NCI-H2107 treated with DMSO at 0.1 percent for 48 hours (cell line): ENCODE results near the gene PLCB1.

ENCODE experiments used
- DNase-seq: peaks from one replicate; lab custom pipeline; 2025; ENCODE audit not compliant: unreplicated experiment; lab: John Stamatoyannopoulos, UW

The PLCB1 gene

GRCh38 chr20:8296536-8296935, 164.5 kb downstream of the PLCB1 start:
- no peak for DNase-seq

- no peak for DNase-seq
Measured at GRCh38 chr20:8298426-8299043, 166.5 kb downstream of the PLCB1 start.

GRCh38 chr20:8299921-8300320, 167.9 kb downstream of the PLCB1 start:
- no peak for DNase-seq

- DNase-seq: no peak
Measured at GRCh38 chr20:8301655-8302054, 169.6 kb downstream of the PLCB1 start.

DNA sequence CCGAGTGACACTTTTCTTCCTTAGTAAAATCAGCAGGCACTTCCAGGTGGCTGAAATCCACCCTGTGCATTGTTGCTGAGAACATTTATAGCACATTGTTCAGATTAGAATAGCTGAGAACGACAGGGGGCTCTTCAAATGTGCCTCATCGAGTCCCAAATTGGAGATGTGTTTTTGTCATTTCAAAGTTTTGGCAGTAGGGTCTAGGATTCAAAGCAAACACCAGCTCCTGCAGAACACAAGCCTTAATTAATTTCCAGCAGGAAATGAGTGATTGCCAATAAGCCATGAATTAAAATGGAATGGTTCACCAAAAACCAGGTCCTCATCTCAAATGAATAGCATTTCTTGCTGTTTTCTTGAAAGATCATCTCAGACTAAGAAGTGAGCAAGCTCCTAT, 171.6 kb downstream of the PLCB1 start:
- DNase-seq: no peak

GRCh38 chr20:8304124-8304816, 172.2 kb downstream of the PLCB1 start:
- DNase-seq: no peak

DNA sequence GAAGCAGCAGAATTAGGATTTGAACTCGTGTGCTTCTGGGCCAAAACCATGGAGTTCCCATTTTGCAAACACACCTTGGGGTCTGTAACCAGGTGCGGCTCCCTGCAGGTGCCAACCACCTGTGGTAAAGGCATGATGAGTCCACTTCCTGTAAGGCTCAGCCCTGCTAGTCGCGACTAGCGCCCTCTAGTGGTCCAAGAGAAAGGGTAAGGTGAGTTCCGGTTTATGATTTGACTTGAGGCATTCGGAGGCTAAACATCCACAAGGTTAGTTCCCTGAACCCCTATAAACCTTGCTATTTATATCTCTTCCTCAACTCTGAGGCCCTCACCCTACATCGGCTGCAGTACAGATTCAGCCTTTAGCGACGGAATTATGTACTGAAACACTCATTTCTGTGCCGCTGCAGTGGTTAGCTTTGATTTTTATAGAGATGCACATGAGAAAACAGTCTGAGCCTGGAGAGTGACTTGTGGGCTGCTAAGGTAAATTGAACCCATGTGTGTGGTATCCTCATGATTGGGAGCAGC, 173.4 kb downstream of the PLCB1 start:
- no peak for DNase-seq

- no peak for DNase-seq
Measured at GRCh38 chr20:8306937-8307336, 174.9 kb downstream of the PLCB1 start.

GRCh38 chr20:8309634-8310033, 177.6 kb downstream of the PLCB1 start:
- no peak for DNase-seq

- DNase-seq: no peak
Measured at GRCh38 chr20:8310618-8311017, 178.6 kb downstream of the PLCB1 start.

DNA sequence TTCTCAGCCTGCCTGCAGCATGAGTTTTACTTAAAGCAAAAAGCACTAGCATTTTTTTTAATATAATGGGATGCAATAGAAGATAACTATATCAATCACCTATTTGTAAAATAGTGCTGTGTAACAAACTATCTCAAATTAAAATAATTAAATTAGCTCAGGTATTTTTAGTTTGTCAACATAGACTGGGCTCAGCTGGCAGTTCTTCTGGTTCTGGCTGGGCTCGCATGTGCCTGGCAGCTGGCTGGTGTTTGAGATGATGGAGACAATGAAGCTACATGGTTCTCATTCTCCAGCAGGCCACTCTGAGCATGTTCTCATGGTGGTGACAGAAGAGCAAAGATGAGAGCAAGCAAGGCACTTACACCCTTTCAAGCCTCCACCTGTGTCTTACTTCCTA, 181.0 kb downstream of the PLCB1 start:
- DNase-seq: no peak

DNA sequence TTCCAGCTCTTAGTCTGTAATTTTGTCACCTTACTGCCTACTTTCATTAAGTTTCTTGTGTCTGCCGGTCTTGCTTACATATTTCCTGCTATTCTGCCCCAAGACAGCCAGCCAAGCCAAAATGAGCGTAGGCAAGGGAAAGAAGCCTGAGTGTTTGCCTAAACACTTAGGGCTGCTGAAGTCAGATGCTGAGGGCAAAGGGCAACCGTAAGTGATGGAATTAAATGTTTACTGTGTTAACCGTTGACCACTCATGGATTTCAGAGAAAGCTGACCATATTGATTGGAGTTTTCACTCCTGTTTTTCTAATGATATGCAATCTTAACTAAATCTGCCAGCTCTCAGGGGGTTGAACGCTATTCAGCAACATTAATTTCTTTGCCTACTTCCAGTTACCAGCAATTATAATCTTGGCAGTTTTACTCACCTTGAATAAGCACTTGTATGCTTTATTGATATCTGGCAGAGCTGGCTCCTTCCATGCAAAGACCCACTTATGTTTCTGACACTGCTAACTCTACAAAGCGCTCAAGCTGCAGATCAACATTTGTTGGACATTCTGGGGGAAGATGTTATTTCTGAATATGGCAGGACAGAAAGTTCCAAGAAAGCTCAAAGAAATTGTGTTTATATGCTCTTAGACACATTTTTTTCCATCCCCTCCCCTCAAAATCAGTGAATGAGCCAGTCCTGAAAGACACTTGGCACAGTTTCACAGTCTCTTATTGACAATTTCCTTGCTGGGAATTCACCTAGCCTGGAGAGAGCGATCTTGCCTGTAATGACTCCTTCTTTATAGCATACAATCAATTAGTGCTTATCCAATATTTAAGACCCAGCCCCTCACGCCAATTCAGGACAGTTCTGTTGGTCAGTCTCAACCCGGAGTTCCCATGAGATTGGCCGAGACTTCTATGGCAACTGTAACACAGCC, 183.8 kb downstream of the PLCB1 start:
- no peak for DNase-seq

DNA sequence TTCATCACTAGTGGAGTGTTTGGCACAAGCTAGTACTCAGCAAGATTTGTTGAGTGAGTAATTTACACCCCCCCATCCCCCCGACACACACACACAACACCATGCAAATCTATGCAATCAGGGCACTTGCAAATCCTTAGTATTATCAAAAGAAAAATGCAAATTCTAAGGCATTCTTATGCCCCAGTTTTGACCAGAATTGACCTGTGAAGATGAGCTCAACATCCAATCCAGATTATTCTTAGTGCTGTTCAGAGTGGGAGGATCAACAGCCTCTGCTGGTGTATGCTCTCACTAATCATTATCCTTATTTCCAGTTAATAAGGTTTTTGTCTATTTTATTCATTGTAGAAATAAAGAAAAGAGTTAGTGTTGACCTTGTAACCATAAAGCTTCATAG, 185.4 kb downstream of the PLCB1 start:
- no peak for DNase-seq

DNA sequence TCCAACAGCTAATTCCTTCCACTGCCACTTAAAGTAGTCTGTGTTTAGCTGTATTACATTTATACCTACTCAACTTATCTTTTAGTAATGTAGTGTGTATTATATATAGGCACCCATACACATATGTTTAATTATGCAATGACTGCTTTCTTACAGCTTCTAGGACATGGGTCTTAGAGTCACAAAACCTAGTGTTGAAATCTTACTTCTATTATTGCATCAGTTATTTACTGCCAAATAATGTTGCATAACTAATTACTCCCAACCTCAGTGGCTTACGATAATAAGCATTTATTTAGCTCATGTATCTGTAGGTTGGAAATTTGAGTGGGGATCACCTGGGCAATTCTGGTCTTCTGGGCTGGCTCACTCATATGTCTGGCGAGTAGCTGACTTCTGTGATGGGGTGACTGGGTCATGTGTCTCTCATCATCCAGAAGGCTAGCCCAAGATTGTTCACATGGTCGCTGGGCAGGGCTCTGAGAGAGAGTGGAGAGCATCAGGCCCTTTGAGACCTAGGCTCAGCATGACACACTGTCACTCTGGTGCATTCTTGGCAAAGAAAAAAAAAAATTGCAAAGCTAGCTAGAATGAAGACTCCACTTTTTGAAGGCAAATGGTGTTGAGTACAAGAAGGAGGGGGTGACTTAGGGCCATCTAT, 187.0 kb downstream of the PLCB1 start:
- DNase-seq: no peak

DNA sequence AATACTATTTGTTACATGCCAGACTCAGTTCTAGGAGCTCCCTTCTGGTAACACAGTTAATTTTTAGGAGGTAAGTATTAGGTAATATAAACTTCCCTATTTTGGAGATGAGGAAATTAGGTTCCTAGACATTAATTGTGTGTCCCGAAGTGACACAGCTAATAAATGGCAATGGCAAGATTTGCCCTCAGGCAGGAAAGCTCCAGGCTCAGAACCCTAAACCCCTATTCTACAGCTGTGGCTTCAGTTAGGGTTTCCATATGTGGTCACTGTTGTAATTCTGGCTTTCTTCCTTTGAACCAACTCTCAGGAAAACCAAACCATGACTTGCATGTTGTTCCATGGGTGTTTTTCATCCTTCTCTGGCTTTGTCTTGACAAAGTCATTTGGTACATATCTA, 188.2 kb downstream of the PLCB1 start:
- no peak for DNase-seq

DNA sequence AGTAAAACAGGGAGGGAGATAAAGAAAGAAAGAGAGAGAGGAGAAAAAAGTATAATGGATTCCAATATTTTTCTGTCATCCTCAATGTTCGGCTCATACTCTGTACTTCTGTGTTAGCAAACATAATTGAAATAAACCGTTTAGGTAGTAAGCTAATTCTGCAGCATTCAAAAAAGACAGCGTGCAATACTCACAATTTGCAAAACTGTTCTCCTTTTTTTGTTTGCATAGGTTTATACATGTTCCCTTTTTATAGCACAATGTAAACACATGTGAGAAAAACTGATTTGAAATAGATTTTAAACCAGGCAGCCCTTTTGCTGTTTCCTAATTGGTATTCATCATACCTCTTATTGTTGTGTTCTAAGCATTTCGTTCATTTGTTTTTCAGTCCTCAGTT, 188.9 kb downstream of the PLCB1 start:
- no peak for DNase-seq

DNA sequence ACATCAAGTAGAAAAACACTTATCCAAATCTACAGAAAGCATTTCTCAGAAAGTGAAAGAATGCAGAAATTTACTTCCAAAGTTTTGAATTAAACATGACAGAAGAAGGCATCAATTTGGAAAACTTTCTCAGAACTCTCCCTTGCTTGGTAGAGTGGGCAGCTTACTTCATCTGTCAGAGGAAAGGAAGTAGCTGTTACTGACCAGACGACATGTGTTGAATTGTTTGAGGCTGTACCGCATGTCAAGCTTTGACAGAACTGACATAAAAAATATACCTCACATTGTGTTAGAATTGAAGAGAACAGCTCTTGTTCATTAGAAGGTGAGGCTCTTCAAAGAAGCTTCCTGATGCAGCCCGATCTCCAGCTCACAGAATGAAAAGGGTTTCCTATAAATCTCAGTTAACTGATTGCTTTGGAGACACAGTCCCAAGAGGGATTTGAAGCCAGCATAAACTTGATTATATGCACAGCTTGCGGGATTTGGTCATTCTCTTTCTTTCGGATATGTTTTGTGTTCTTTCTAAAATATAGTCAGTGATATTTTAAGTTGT, 190.7 kb downstream of the PLCB1 start:
- DNase-seq: no peak

GRCh38 chr20:8326191-8326590, 194.1 kb downstream of the PLCB1 start:
- no peak for DNase-seq

- DNase-seq: no peak
Measured at GRCh38 chr20:8326899-8327298, 194.8 kb downstream of the PLCB1 start.

DNA sequence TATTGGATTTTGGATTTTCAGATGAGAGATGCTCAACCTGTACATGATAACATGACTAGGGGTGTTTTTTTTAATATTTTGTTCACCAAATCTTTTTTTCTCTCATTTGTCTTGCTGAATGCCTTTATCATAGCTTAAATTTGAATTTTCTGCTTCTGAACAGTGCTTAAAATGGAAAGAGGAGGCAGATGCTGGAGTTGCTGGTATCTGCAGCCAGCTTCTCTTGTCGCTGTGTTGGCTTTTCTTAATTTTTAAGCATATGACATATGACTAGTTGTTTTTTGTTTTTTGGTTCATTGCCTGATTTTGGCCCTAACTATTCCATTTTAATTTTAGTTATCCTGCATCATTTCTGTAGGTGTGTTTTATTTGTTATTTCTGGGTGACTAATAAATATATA, 196.1 kb downstream of the PLCB1 start:
- no peak for DNase-seq

- no peak for DNase-seq
Measured at GRCh38 chr20:8330319-8330784, 198.3 kb downstream of the PLCB1 start.
